Astrocyte (in vitro differentiated cells and primary cell): ENCODE data around the gene OLA1. TPM values are rescaled to one million over a fixed set of nuclear protein-coding genes. Genes with fewer than 3 reads are reported as not detected.

Experiments used
- DNase-seq: peaks from one replicate; pipeline ENCODE4 v3.0.0-alpha.2; 2010; ENCODE audit warnings: low read depth
- FAIRE-seq: peaks from 2 replicates; lab custom pipeline; 2011; peaks lifted over from hg19 to GRCh38; lab: Jason Lieb, UNC
- H2AFZ ChIP-seq: 2 replicates; pipeline ENCODE4 v1.6.0; 2012; ENCODE audit warnings: low read depth, low read length, inconsistent platforms
- H3K27ac ChIP-seq: 2 replicates; pipeline ENCODE4 v1.5.1; 2011; ENCODE audit warnings: low read depth, low read length, inconsistent platforms
- H3K27me3 ChIP-seq: 2 replicates; pipeline ENCODE4 v1.6.0; 2011; ENCODE audit warnings: low read length, inconsistent platforms; ENCODE audit not compliant: insufficient read depth
- H3K36me3 ChIP-seq: 2 replicates; pipeline ENCODE4 v1.5.1; 2011; ENCODE audit warnings: low read length, inconsistent platforms; ENCODE audit not compliant: insufficient read depth
- H3K4me1 ChIP-seq: 2 replicates; pipeline ENCODE4 v1.5.1; 2011; ENCODE audit warnings: low read length, inconsistent platforms; ENCODE audit not compliant: insufficient read depth
- H3K4me2 ChIP-seq: 2 replicates; pipeline ENCODE4 v1.6.0; 2012; ENCODE audit warnings: low read length, inconsistent platforms
- H3K4me3 ChIP-seq: 2 replicates; pipeline ENCODE4 v1.5.1; 2011; ENCODE audit warnings: low read depth, mild to moderate bottlenecking, low read length, inconsistent platforms; ENCODE audit not compliant: insufficient read depth
- H3K79me2 ChIP-seq: 2 replicates; pipeline ENCODE4 v1.6.0; 2012; ENCODE audit warnings: mild to moderate bottlenecking, low read length, inconsistent platforms; ENCODE audit not compliant: insufficient read depth
- H3K9ac ChIP-seq: 2 replicates; pipeline ENCODE4 v1.6.0; 2012; ENCODE audit warnings: mild to moderate bottlenecking, low read length, inconsistent platforms
- H3K9me3 ChIP-seq: 2 replicates; pipeline ENCODE4 v1.5.1; 2012; ENCODE audit warnings: low read depth, mild to moderate bottlenecking, low read length, inconsistent platforms; ENCODE audit not compliant: insufficient read depth
- H4K20me1 ChIP-seq: 2 replicates; pipeline ENCODE4 v1.6.0; 2012; ENCODE audit warnings: low read length, inconsistent platforms; ENCODE audit not compliant: insufficient read depth
- H3K27ac Mint-ChIP-seq: one replicate; pipeline ENCODE4 v1.8.0; 2021; ENCODE audit warnings: mild to moderate bottlenecking, mixed read lengths; ENCODE audit not compliant: unreplicated experiment
- H3K27me3 Mint-ChIP-seq: one replicate; pipeline ENCODE4 v1.8.0; 2021; ENCODE audit warnings: low read depth, mixed read lengths; ENCODE audit not compliant: unreplicated experiment
- H3K36me3 Mint-ChIP-seq: one replicate; pipeline ENCODE4 v1.8.0; 2021; ENCODE audit warnings: low read depth, mixed read lengths; ENCODE audit not compliant: unreplicated experiment
- H3K4me1 Mint-ChIP-seq: one replicate; pipeline ENCODE4 v1.8.0; 2021; ENCODE audit warnings: low read depth, mixed read lengths; ENCODE audit not compliant: unreplicated experiment
- H3K4me3 Mint-ChIP-seq: one replicate; pipeline ENCODE4 v1.8.0; 2021; ENCODE audit warnings: mild to moderate bottlenecking, moderate library complexity, mixed read lengths; ENCODE audit not compliant: unreplicated experiment
- H3K9me3 Mint-ChIP-seq: one replicate; pipeline ENCODE4 v1.8.0; 2021; ENCODE audit warnings: mild to moderate bottlenecking, mixed read lengths; ENCODE audit not compliant: unreplicated experiment
- CTCF ChIP-seq: IDR thresholded peaks from 2 replicates; pipeline ENCODE4 v1.5.1; 2011; ENCODE audit warnings: low read depth, mild to moderate bottlenecking, inconsistent platforms, low read length, moderate library complexity; ENCODE audit not compliant: insufficient read depth
- EZH2 ChIP-seq: IDR thresholded peaks from 2 replicates; pipeline ENCODE4 v1.6.1; 2012; ENCODE audit warnings: mild to moderate bottlenecking, low read length, inconsistent platforms; ENCODE audit not compliant: insufficient read depth
- total RNA-seq: library from RNA; stranded (reverse); gene quantifications from 2 replicates; pipeline ENCODE4 v1.2.1, GENCODE V29; 2021

The OLA1 gene
- total RNA-seq, 1 donor from 2014 or later: 104 TPM

DNA sequence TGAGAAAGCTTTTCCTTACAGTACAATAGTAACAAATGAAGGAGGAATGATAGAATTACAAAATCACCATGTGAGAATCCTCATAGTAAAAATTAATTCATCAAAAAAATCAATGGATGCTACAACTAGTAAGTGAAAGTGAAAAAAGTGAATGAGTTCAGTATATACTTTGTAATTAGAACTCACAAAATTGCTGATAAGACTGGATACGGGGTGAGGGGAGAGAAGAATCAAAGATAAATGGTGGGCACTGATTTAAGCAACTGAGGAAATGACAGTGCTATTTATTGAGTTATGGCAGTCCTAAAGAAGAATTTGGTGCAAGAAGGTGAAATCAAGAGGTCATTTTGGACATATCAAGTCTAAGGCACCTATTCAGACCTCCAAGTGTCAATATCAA is 20.6 kb downstream of the OLA1 start:
- Histone ChIP-seq H3K36me3 (no peaks in the 10 kb centered on the region), H3K9ac (no peak overlapping the region), H3K4me1 (no peaks in the 10 kb centered on the region), H3K4me3 (no peak overlapping the region), H4K20me1 (peaks cover 18% of the 10 kb centered on the region), H3K27me3 (no peaks in the 10 kb centered on the region), H3K79me2 (peaks cover 44% of the 10 kb centered on the region), H3K9me3 (no peaks in the 10 kb centered on the region), H3K27ac (no peak overlapping the region), H2AFZ (no peak overlapping the region), H3K4me2 (no peak overlapping the region)
- DNase-seq: no peak
- TF ChIP-seq CTCF: no peak
- no peak for TF ChIP-seq EZH2
- Mint-ChIP-seq H3K27ac (no peak overlapping the region), H3K36me3 (peaks cover 7% of the 10 kb centered on the region), H3K4me3 (no peak overlapping the region), H3K27me3 (no peaks in the 10 kb centered on the region), H3K4me1 (no peaks in the 10 kb centered on the region), H3K9me3 (no peaks in the 10 kb centered on the region)
- no peak for FAIRE-seq

- Histone ChIP-seq H3K9me3 (no peaks in the 10 kb centered on the region), H3K27ac (no peak overlapping the region), H3K27me3 (no peaks in the 10 kb centered on the region), H3K9ac (no peak overlapping the region), H3K36me3 (no peaks in the 10 kb centered on the region), H3K4me3 (no peak overlapping the region), H4K20me1 (peaks cover 20% of the 10 kb centered on the region), H3K4me1 (no peaks in the 10 kb centered on the region), H3K79me2 (peaks cover 31% of the 10 kb centered on the region), H2AFZ (no peak overlapping the region), H3K4me2 (no peak overlapping the region)
- H3K36me3 Mint-ChIP-seq: peaks cover 7% of the 10 kb centered on the region
- no peaks in the 10 kb centered on the region for H3K4me1 Mint-ChIP-seq
- H3K27me3 Mint-ChIP-seq: no peaks in the 10 kb centered on the region
- no peak for FAIRE-seq
- H3K9me3 Mint-ChIP-seq: no peaks in the 10 kb centered on the region
- TF ChIP-seq EZH2: no peak
- no peak for TF ChIP-seq CTCF
- DNase-seq: no peak
- H3K27ac Mint-ChIP-seq: no peak overlapping the region
- H3K4me3 Mint-ChIP-seq: no peak overlapping the region
Observed at GRCh38 chr2:174224665-174225288, 23.6 kb downstream of the OLA1 start.

DNA sequence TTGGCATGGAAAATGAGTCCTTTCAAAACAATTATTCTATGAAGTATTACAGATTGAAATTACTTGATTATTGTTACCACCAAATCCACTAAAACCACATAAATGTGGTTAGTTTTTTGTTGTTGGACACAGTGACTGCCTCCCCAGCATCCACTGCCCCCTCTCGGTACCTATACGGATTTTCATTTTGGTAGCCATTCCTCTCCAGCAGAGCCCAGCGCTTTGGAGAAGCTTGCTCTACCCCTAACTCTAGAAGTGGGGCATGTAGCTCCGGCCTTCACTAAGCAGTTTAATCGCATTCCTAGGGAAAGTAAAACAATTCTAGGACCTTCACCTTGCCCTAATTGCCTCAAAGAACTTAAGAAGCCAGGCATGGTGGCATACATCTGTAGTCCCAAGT is 24.2 kb downstream of the OLA1 start:
- Mint-ChIP-seq H3K9me3 (no peaks in the 10 kb centered on the region), H3K27ac (no peak overlapping the region), H3K4me1 (no peaks in the 10 kb centered on the region), H3K36me3 (peaks cover 7% of the 10 kb centered on the region), H3K27me3 (no peaks in the 10 kb centered on the region), H3K4me3 (no peak overlapping the region)
- FAIRE-seq (no peak), DNase-seq (no peak)
- no peak overlapping the region for H3K4me3 ChIP-seq
- no peak overlapping the region for H3K4me2 ChIP-seq
- peaks cover 29% of the 10 kb centered on the region for H3K79me2 ChIP-seq
- H3K9ac ChIP-seq: no peak overlapping the region
- H4K20me1 ChIP-seq: peaks cover 23% of the 10 kb centered on the region
- H2AFZ ChIP-seq: no peak overlapping the region
- H3K4me1 ChIP-seq: no peaks in the 10 kb centered on the region
- H3K36me3 ChIP-seq: no peaks in the 10 kb centered on the region
- no peak overlapping the region for H3K27ac ChIP-seq
- no peaks in the 10 kb centered on the region for H3K27me3 ChIP-seq
- no peaks in the 10 kb centered on the region for H3K9me3 ChIP-seq
- TF ChIP-seq EZH2: no peak
- TF ChIP-seq CTCF: no peak
